HL-60 (cell line): ENCODE measurements around the gene S1PR5.

ENCODE experiments used
- CTCF ChIP-seq: IDR thresholded peaks from one replicate; pipeline ENCODE4 v1.5.1; 2011; ENCODE audit warnings: low read length, control low read depth, inconsistent platforms; ENCODE audit not compliant: insufficient read depth
- POLR2AphosphoS5 ChIP-seq: IDR thresholded peaks from 2 replicates; pipeline ENCODE4 v1.6.1; 2012; ENCODE audit warnings: low read depth
- REST ChIP-seq: IDR thresholded peaks from 2 replicates; pipeline ENCODE4 v1.6.1; 2012; ENCODE audit warnings: low read depth; ENCODE audit not compliant: insufficient replicate concordance
- SPI1 ChIP-seq: IDR thresholded peaks from 2 replicates; pipeline ENCODE4 v1.6.1; 2012; ENCODE audit warnings: low read depth, mild to moderate bottlenecking, borderline replicate concordance

- TF ChIP-seq CTCF, result no peak
- peak; percentile 32 for TF ChIP-seq REST
- TF ChIP-seq SPI1, result peak; percentile 35; the same call in 1 of the 2 replicates
- TF ChIP-seq POLR2AphosphoS5, result peak; percentile 73
Observed at GRCh38 chr19:10565567-10566407, 48.5 kb upstream of the S1PR5 start, which contains the start of gene KRI1.
